ENCODE results near the gene MMP28.

DNA sequence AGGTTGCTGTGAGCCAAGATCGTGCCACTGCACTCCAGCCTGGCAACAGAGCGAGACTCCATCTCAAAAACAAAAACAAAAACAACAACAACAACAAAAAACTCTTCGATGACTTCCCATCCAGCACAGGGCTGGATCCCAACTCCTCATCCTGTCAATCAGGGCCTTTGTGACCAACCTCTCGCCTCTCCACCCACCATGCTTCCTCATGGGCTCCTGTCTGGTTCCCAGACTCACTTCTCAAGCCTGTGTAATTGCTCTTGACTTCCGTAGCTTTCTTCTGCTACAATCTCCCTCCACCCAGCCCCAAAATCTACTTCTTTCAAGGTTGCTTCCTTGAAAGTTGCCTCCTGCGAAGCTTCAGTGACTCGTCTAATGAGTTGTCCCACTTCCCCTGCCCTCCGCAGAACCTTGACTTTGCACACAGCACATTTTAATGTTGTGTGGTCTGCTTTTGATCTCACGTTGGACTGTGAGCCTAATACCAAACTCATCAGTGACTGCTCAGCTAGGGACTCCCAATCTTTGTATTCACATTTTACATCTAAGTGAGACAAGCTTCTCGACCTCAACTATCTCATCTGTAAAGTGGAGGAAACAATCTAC, 64.9 kb downstream of the MMP28 start:
- TF ChIP-seq, protein P1, sequence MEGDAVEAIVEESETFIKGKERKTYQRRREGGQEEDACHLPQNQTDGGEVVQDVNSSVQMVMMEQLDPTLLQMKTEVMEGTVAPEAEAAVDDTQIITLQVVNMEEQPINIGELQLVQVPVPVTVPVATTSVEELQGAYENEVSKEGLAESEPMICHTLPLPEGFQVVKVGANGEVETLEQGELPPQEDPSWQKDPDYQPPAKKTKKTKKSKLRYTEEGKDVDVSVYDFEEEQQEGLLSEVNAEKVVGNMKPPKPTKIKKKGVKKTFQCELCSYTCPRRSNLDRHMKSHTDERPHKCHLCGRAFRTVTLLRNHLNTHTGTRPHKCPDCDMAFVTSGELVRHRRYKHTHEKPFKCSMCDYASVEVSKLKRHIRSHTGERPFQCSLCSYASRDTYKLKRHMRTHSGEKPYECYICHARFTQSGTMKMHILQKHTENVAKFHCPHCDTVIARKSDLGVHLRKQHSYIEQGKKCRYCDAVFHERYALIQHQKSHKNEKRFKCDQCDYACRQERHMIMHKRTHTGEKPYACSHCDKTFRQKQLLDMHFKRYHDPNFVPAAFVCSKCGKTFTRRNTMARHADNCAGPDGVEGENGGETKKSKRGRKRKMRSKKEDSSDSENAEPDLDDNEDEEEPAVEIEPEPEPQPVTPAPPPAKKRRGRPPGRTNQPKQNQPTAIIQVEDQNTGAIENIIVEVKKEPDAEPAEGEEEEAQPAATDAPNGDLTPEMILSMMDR (IDR thresholded peaks at IDR 0.05): no peak
- no peak for TF ChIP-seq POLR2A (IDR thresholded peaks at IDR 0.05)

Measured in body of pancreas (tissue), 4 donors.